ACC112 (cell line): ENCODE data around the gene TSPY1.
"Not testable (repeated sequence)": the region's sequence is repeated elsewhere in the genome, so short reads cannot be mapped to it uniquely, and the experiment has no call there.

Source experiments
- H2AFZ ChIP-seq: fragments of 200-600 bp; sonication (generic); one replicate; pipeline ENCODE4 v1.6.0; 2017; ENCODE audit warnings: antibody characterized with exemption, low read length; ENCODE audit not compliant: unreplicated experiment
- H3K27ac ChIP-seq: fragments of 200-600 bp; sonication (generic); 2 replicates; pipeline ENCODE4 v1.5.1; 2014; ENCODE audit warnings: low read depth, mild to moderate bottlenecking, antibody characterized with exemption, low read length, moderate library complexity
- H3K27me3 ChIP-seq: fragments of 200-600 bp; sonication (generic); 2 replicates; pipeline ENCODE4 v1.6.1; 2014; ENCODE audit warnings: mild to moderate bottlenecking, antibody characterized with exemption, low read length, moderate library complexity, mixed read lengths; ENCODE audit not compliant: insufficient read depth
- H3K36me3 ChIP-seq: fragments of 200-600 bp; sonication (generic); 2 replicates; pipeline ENCODE4 v1.6.1; 2016; ENCODE audit warnings: mild to moderate bottlenecking, antibody characterized with exemption, low read length, moderate library complexity, mixed read lengths; ENCODE audit not compliant: insufficient read depth
- H3K4me1 ChIP-seq: fragments of 200-600 bp; sonication (generic); one replicate; pipeline ENCODE4 v1.6.1; 2016; ENCODE audit warnings: low read length, mixed read lengths; ENCODE audit not compliant: insufficient read depth, unreplicated experiment, control insufficient read depth
- H3K4me3 ChIP-seq: fragments of 200-600 bp; sonication (generic); 2 replicates; pipeline ENCODE4 v1.5.1; 2014; ENCODE audit warnings: mild to moderate bottlenecking, low read depth, low read length
- H3K79me2 ChIP-seq: fragments of 200-600 bp; sonication (generic); one replicate; pipeline ENCODE4 v1.6.0; 2016; ENCODE audit warnings: low read length; ENCODE audit not compliant: control insufficient read depth, unreplicated experiment, insufficient read depth

The TSPY1 gene, protein sequence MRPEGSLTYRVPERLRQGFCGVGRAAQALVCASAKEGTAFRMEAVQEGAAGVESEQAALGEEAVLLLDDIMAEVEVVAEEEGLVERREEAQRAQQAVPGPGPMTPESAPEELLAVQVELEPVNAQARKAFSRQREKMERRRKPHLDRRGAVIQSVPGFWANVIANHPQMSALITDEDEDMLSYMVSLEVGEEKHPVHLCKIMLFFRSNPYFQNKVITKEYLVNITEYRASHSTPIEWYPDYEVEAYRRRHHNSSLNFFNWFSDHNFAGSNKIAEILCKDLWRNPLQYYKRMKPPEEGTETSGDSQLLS

DNA sequence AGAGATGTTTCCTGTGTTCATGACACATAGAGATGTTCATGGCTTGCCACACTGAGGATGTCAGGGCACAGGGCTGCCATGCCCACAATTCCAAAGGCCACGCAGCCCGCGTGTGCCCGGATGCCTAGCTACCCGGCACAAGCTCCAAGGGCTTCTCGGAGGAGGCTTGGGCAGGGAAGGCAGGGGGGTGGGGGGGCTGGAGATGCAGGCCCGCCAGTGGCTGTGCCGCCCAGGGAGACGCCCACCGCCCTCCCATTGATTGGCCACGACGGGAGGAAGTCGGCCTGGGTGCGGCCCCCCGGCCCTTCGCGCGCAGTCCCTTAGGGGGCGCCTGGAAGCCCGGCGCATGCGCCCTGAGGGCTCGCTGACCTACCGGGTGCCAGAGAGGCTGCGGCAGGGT lies at the start of gene TSPY1:
Gene TSPY1 (plus strand): TSS at position 301 of the 400 bp plus-strand sequence. CDS start 46 bp downstream, at position 347.
- not testable (repeated sequence) for H3K36me3 ChIP-seq, H3K4me3 ChIP-seq, H3K27me3 ChIP-seq, H3K27ac ChIP-seq, H3K4me1 ChIP-seq, H2AFZ ChIP-seq, H3K79me2 ChIP-seq

- not testable (repeated sequence) for H3K27me3 ChIP-seq, H3K27ac ChIP-seq, H3K36me3 ChIP-seq, H3K79me2 ChIP-seq, H3K4me1 ChIP-seq, H3K4me3 ChIP-seq, H2AFZ ChIP-seq
Measured at GRCh38 chrY:9486967-9487366, 20.2 kb downstream of the TSPY1 start, which contains the start of gene TSPY9. TSS of gene TSPY9 (plus strand) at chrY:9487267. CDS start at chrY:9487313, 46 bp downstream.

DNA sequence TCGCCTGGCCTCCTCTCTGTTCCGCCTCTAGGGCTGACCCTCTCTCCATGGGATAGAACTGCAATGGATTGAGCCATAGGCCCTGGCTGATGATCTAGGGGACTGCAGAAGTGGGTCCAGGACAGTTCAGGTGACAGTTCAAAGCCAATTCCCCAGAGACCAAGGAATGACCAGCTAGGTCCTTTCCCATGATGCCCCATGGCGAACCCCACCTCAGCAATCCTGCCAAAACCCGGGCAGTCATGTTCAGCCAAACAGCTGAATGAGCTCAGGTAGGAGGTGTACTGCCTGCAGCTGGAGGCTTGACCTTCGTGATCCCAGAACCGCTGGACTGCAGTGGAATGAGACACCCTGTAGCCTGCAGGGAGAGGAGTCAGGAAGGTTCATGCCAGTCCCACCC lies 37.6 kb downstream of the TSPY1 start:
- not testable (repeated sequence) for H2AFZ ChIP-seq, H3K4me1 ChIP-seq, H3K4me3 ChIP-seq, H3K79me2 ChIP-seq, H3K27me3 ChIP-seq, H3K27ac ChIP-seq, H3K36me3 ChIP-seq

GRCh38 chrY:9516287-9516686 lies 49.5 kb downstream of the TSPY1 start:
- not testable (repeated sequence) for H3K79me2 ChIP-seq, H3K27me3 ChIP-seq, H3K4me3 ChIP-seq, H3K36me3 ChIP-seq, H2AFZ ChIP-seq, H3K27ac ChIP-seq, H3K4me1 ChIP-seq
